ENCODE data around the gene RSU1.

RSU1 gene

DNA sequence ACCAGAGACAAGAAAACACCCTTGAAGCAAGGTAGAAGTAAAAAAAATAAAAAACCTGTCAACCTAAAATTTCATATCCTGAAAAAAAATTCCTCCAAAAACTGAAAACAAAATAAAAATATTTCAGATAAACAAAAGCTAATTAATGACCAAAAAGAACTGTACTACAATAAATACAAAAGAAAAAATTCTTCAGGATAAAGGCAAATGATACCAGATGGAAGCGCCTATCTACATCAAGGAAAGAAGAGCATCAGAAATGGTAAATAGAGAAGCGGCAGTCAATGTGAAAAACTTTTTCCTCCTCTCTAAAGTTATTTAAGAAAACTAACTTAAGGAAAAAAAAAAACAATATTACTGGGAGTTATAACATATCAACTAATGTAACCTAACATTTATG is 79.8 kb downstream of the RSU1 start:
- no peak for DNase-seq (ENCODE audit: low read depth)
- no peak for TF ChIP-seq CTCF (IDR thresholded peaks at IDR 0.05; ENCODE audit: insufficient read depth, low read depth, low read length, missing control alignments)
- no peak overlapping the region for H3K4me3 ChIP-seq (ENCODE audit: low read depth, low read length)

- no peak for TF ChIP-seq CTCF (IDR thresholded peaks at IDR 0.05; ENCODE audit: insufficient read depth, low read depth, low read length, missing control alignments)
- H3K4me3 ChIP-seq (ENCODE audit: low read depth, low read length): no peak overlapping the region
- DNase-seq (ENCODE audit: low read depth): no peak
These were observed 81.6 kb downstream of the RSU1 start for GRCh38 chr10:16735671-16736070.

DNA sequence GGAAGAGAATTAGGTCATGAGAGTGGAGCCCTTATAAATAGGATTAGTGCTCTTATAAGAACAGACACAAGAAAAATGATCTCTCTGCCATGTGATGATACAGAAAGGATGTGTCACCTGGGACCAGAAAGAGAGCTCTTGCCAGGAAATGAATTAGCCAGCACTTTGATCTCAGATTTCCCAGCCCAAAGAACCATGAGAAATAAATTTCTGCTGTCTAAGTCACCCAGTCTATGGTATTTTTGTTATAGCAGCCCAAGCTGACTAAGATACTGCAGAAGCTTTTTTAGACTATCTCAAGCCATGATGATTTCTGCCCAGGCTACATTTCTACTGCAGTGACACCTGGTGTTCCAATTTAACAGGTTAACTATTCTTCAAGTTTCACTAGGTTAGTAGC is 84.8 kb downstream of the RSU1 start:
- H3K4me3 ChIP-seq (ENCODE audit: low read depth, low read length): no peak overlapping the region
- TF ChIP-seq CTCF (IDR thresholded peaks at IDR 0.05; ENCODE audit: insufficient read depth, low read depth, low read length, missing control alignments): no peak
- no peak for DNase-seq (ENCODE audit: low read depth)

DNA sequence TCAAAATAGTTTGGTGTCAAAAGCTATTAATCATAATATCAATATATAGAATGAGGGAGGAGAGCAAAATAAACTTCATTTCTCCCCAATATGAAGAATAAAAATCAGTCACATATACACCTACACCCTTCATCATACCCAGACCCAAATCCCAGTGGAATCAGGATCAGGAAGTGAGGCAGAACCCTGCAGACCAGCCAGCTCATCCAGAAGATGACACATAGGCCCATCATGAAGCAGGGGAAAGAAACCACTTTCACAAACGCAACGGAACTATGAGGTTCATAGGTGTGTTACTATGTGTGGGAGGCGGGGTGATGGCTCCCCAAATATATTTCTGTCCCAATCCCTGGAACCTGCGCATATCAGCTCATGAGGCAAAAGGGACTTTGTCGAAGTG is 89.0 kb downstream of the RSU1 start:
- H3K4me3 ChIP-seq (ENCODE audit: low read depth, low read length): no peak overlapping the region
- no peak for DNase-seq (ENCODE audit: low read depth)
- TF ChIP-seq CTCF (IDR thresholded peaks at IDR 0.05; ENCODE audit: insufficient read depth, low read depth, low read length, missing control alignments): no peak

GRCh38 chr10:16727666-16728065 is 89.6 kb downstream of the RSU1 start:
- no peak for DNase-seq (ENCODE audit: low read depth)
- TF ChIP-seq CTCF (IDR thresholded peaks at IDR 0.05; ENCODE audit: insufficient read depth, low read depth, low read length, missing control alignments): no peak
- H3K4me3 ChIP-seq (ENCODE audit: low read depth, low read length): no peak overlapping the region

DNA sequence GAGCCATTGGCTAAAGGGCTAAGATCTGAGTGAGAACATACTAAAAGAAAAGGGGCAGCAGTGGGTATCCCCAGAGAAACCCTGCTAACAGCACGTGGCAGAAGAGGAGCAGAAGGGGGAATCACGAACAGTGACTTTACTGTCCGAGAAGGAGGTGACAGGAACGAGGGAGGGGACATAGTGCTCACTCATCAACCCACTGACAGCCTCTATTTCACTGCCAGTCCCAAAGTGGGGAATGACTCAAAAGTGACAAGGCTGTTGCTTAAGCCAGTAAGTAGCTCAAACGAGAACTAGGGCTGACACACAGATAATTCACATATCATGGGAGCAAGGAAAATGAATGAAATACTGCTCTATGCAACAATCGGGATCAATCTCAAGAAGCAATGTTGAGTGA is 92.7 kb downstream of the RSU1 start:
- DNase-seq (ENCODE audit: low read depth): no peak
- no peak for TF ChIP-seq CTCF (IDR thresholded peaks at IDR 0.05; ENCODE audit: insufficient read depth, low read depth, low read length, missing control alignments)
- no peak overlapping the region for H3K4me3 ChIP-seq (ENCODE audit: low read depth, low read length)

DNA sequence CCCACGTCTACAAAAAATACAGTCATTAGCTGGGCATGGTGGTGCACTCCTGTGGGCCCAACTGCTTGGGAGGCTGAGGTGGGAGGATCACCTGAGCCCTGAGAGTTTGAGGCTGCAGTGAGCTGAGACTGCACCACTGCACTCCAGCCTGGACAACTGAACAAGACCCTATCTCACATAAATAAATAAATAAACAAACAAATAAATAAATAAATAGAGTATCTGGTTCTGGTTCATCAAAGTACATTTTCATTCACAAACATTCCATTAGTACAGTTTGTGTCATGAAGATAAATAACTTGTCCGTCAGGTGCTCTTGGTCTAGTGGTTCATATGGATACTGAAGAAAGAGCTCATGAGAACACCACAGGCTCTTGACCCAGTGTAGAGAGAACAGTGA is 96.4 kb downstream of the RSU1 start:
- no peak for DNase-seq (ENCODE audit: low read depth)
- no peak overlapping the region for H3K4me3 ChIP-seq (ENCODE audit: low read depth, low read length)
- no peak for TF ChIP-seq CTCF (IDR thresholded peaks at IDR 0.05; ENCODE audit: insufficient read depth, low read depth, low read length, missing control alignments)
